Measurements from ENCODE around the gene TSPEAR.

DNA sequence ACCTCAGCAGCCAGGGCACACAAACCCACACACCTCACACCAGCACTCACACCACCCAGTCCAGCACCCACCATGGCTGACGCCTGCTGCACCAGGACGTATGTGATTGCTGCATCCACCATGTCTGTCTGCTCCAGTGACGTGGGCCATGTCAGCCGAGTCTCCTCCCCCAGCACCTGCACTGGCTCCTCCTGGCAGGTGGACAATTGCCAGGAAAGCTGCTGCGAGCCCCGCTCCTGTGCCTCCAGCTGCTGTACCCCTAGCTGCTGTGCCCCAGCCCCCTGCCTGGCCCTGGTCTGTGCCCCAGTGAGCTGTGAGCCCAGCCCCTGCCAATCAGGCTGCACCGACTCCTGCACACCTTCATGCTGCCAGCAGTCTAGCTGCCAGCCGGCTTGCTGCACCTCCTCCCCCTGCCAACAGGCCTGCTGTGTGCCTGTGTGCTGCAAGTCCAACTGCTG, 99.3 kb downstream of the TSPEAR start, which contains the start of gene KRTAP10-8:
- no peak for TF ChIP-seq NFE2L1 (CRISPR knock-in tag; IDR thresholded peaks at IDR 0.05)
- TF ChIP-seq, protein P1, sequence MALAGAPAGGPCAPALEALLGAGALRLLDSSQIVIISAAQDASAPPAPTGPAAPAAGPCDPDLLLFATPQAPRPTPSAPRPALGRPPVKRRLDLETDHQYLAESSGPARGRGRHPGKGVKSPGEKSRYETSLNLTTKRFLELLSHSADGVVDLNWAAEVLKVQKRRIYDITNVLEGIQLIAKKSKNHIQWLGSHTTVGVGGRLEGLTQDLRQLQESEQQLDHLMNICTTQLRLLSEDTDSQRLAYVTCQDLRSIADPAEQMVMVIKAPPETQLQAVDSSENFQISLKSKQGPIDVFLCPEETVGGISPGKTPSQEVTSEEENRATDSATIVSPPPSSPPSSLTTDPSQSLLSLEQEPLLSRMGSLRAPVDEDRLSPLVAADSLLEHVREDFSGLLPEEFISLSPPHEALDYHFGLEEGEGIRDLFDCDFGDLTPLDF (CRISPR knock-in tag; IDR thresholded peaks at IDR 0.05), result no peak
- TF ChIP-seq NR1H2 (CRISPR knock-in tag; IDR thresholded peaks at IDR 0.05), result no peak
- TF ChIP-seq, protein P2, sequence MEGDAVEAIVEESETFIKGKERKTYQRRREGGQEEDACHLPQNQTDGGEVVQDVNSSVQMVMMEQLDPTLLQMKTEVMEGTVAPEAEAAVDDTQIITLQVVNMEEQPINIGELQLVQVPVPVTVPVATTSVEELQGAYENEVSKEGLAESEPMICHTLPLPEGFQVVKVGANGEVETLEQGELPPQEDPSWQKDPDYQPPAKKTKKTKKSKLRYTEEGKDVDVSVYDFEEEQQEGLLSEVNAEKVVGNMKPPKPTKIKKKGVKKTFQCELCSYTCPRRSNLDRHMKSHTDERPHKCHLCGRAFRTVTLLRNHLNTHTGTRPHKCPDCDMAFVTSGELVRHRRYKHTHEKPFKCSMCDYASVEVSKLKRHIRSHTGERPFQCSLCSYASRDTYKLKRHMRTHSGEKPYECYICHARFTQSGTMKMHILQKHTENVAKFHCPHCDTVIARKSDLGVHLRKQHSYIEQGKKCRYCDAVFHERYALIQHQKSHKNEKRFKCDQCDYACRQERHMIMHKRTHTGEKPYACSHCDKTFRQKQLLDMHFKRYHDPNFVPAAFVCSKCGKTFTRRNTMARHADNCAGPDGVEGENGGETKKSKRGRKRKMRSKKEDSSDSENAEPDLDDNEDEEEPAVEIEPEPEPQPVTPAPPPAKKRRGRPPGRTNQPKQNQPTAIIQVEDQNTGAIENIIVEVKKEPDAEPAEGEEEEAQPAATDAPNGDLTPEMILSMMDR (IDR thresholded peaks at IDR 0.05), result no peak
- TF ChIP-seq, protein P3, sequence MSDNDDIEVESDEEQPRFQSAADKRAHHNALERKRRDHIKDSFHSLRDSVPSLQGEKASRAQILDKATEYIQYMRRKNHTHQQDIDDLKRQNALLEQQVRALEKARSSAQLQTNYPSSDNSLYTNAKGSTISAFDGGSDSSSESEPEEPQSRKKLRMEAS (CRISPR knock-in tag; IDR thresholded peaks at IDR 0.05), result no peak
- TF ChIP-seq, protein P4, sequence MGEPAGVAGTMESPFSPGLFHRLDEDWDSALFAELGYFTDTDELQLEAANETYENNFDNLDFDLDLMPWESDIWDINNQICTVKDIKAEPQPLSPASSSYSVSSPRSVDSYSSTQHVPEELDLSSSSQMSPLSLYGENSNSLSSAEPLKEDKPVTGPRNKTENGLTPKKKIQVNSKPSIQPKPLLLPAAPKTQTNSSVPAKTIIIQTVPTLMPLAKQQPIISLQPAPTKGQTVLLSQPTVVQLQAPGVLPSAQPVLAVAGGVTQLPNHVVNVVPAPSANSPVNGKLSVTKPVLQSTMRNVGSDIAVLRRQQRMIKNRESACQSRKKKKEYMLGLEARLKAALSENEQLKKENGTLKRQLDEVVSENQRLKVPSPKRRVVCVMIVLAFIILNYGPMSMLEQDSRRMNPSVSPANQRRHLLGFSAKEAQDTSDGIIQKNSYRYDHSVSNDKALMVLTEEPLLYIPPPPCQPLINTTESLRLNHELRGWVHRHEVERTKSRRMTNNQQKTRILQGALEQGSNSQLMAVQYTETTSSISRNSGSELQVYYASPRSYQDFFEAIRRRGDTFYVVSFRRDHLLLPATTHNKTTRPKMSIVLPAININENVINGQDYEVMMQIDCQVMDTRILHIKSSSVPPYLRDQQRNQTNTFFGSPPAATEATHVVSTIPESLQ (CRISPR knock-in tag; IDR thresholded peaks at IDR 0.05), result no peak
- no peak for TF ChIP-seq TP53 (CRISPR knock-in tag; IDR thresholded peaks at IDR 0.05)
- TF ChIP-seq TCF7 (CRISPR knock-in tag; IDR thresholded peaks at IDR 0.05; ENCODE audit: low read depth), result no peak
- TF ChIP-seq IRF2 (CRISPR knock-in tag; IDR thresholded peaks at IDR 0.05; ENCODE audit: borderline replicate concordance, low read depth), result no peak
- TF ChIP-seq, protein P5, sequence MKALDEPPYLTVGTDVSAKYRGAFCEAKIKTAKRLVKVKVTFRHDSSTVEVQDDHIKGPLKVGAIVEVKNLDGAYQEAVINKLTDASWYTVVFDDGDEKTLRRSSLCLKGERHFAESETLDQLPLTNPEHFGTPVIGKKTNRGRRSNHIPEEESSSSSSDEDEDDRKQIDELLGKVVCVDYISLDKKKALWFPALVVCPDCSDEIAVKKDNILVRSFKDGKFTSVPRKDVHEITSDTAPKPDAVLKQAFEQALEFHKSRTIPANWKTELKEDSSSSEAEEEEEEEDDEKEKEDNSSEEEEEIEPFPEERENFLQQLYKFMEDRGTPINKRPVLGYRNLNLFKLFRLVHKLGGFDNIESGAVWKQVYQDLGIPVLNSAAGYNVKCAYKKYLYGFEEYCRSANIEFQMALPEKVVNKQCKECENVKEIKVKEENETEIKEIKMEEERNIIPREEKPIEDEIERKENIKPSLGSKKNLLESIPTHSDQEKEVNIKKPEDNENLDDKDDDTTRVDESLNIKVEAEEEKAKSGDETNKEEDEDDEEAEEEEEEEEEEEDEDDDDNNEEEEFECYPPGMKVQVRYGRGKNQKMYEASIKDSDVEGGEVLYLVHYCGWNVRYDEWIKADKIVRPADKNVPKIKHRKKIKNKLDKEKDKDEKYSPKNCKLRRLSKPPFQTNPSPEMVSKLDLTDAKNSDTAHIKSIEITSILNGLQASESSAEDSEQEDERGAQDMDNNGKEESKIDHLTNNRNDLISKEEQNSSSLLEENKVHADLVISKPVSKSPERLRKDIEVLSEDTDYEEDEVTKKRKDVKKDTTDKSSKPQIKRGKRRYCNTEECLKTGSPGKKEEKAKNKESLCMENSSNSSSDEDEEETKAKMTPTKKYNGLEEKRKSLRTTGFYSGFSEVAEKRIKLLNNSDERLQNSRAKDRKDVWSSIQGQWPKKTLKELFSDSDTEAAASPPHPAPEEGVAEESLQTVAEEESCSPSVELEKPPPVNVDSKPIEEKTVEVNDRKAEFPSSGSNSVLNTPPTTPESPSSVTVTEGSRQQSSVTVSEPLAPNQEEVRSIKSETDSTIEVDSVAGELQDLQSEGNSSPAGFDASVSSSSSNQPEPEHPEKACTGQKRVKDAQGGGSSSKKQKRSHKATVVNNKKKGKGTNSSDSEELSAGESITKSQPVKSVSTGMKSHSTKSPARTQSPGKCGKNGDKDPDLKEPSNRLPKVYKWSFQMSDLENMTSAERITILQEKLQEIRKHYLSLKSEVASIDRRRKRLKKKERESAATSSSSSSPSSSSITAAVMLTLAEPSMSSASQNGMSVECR (CRISPR knock-in tag; IDR thresholded peaks at IDR 0.05; ENCODE audit: borderline replicate concordance), result no peak
- TF ChIP-seq TEAD1 (CRISPR knock-in tag; IDR thresholded peaks at IDR 0.05), result no peak
- no peak for TF ChIP-seq OVOL2 (CRISPR knock-in tag; IDR thresholded peaks at IDR 0.05; ENCODE audit: borderline replicate concordance)
- TF ChIP-seq NR3C1 (CRISPR knock-in tag; conservative IDR thresholded peaks at IDR 0.05; ENCODE audit: low read depth), result no peak
- TF ChIP-seq CREB1 (CRISPR knock-in tag; IDR thresholded peaks at IDR 0.05), result no peak
